Loucy (cell line): ENCODE measurements around the gene ITCH.

Experiments used
- H2AFZ ChIP-seq: fragments of 200-600 bp; sonication (generic); 2 replicates; pipeline ENCODE4 v1.6.0; 2016; ENCODE audit warnings: antibody characterized with exemption, mild to moderate bottlenecking, low read length, moderate library complexity
- H3F3A ChIP-seq: fragments of 200-600 bp; 2 replicates; pipeline ENCODE4 v1.6.0; 2016; ENCODE audit warnings: antibody characterized with exemption, low read depth, mild to moderate bottlenecking
- H3K27me3 ChIP-seq: fragments of 200-600 bp; sonication (generic); 2 replicates; pipeline ENCODE4 v1.6.1; 2014; ENCODE audit warnings: low read length, mild to moderate bottlenecking; ENCODE audit not compliant: insufficient read depth, poor library complexity, severe bottlenecking
- H3K36me3 ChIP-seq: fragments of 200-600 bp; sonication (generic); 2 replicates; pipeline ENCODE4 v1.6.1; 2016; ENCODE audit warnings: low read length; ENCODE audit not compliant: insufficient read depth
- H3K4me1 ChIP-seq: fragments of 200-600 bp; sonication (generic); 2 replicates; pipeline ENCODE4 v1.5.1; 2014; ENCODE audit warnings: low read length, mild to moderate bottlenecking; ENCODE audit not compliant: insufficient read depth, poor library complexity, severe bottlenecking
- H3K4me2 ChIP-seq: fragments of 200-600 bp; sonication (generic); 2 replicates; pipeline ENCODE4 v1.6.0; 2014; ENCODE audit warnings: antibody characterized with exemption, low read length, low read depth, mild to moderate bottlenecking; ENCODE audit not compliant: poor library complexity, severe bottlenecking
- H3K4me3 ChIP-seq: fragments of 200-600 bp; sonication (generic); 2 replicates; pipeline ENCODE4 v1.5.1; 2014; ENCODE audit warnings: low read length, mild to moderate bottlenecking, mixed read lengths; ENCODE audit not compliant: poor library complexity, severe bottlenecking
- H3K79me2 ChIP-seq: fragments of 200-600 bp; sonication (generic); 2 replicates; pipeline ENCODE4 v1.6.1; 2014; ENCODE audit warnings: low read length; ENCODE audit not compliant: insufficient read depth
- H3K9ac ChIP-seq: fragments of 200-600 bp; sonication (generic); 2 replicates; pipeline ENCODE4 v1.6.0; 2014; ENCODE audit warnings: mild to moderate bottlenecking, low read depth, low read length, moderate library complexity; ENCODE audit not compliant: poor library complexity, severe bottlenecking
- H3K9me2 ChIP-seq: fragments of 200-600 bp; sonication (generic); replicated peaks from 2 replicates; pipeline ENCODE4 v1.6.1; 2016; ENCODE audit warnings: low read depth, low read length, mixed read lengths
- H3K9me3 ChIP-seq: fragments of 200-600 bp; sonication (generic); 2 replicates; pipeline ENCODE4 v1.6.1; 2014; ENCODE audit warnings: mild to moderate bottlenecking, antibody characterized with exemption, low read length, low read depth; ENCODE audit not compliant: insufficient read depth
- H4K20me1 ChIP-seq: fragments of 200-600 bp; sonication (generic); 2 replicates; pipeline ENCODE4 v1.6.0; 2014; ENCODE audit warnings: antibody characterized with exemption, low read length, mild to moderate bottlenecking; ENCODE audit not compliant: insufficient read depth, poor library complexity, severe bottlenecking
- EZH2phosphoT487 ChIP-seq: fragments of 200-600 bp; IDR thresholded peaks from 2 replicates; pipeline ENCODE4 v1.6.1; 2018; ENCODE audit warnings: antibody characterized with exemption, mild to moderate bottlenecking, moderate library complexity, borderline replicate concordance
- TF ChIP-seq, protein P1 (sequence below): fragments of 200-600 bp; sonication (generic); conservative IDR thresholded peaks from 2 replicates; pipeline ENCODE4 v1.5.1; 2014; ENCODE audit warnings: mild to moderate bottlenecking, antibody characterized with exemption, low read length

ITCH gene

DNA sequence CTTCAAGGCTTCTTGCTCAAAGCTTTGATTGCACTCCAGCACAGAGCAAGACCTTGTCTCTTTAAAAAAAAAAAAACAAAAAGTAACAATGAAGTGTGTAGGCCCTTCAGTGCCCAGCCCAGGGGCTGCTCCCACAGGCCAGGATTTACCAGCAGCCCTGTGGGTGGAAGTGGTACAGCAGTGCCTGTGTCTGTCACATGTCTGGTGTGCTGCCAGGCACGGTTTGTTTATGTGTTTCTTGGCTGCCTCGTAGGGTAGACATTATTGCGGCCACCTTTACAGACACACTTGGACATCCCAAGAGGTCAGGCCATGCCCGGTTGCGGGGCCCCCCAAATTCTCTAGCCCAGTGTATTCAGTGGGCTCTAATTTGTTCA, 165.8 kb downstream of the ITCH start:
- H3K9ac ChIP-seq: no peak overlapping the region
- H3K4me1 ChIP-seq: peaks cover under 1% of the 10 kb centered on the region
- H3K4me2 ChIP-seq: no peak overlapping the region
- TF ChIP-seq EZH2phosphoT487: no peak
- TF ChIP-seq, protein P1, sequence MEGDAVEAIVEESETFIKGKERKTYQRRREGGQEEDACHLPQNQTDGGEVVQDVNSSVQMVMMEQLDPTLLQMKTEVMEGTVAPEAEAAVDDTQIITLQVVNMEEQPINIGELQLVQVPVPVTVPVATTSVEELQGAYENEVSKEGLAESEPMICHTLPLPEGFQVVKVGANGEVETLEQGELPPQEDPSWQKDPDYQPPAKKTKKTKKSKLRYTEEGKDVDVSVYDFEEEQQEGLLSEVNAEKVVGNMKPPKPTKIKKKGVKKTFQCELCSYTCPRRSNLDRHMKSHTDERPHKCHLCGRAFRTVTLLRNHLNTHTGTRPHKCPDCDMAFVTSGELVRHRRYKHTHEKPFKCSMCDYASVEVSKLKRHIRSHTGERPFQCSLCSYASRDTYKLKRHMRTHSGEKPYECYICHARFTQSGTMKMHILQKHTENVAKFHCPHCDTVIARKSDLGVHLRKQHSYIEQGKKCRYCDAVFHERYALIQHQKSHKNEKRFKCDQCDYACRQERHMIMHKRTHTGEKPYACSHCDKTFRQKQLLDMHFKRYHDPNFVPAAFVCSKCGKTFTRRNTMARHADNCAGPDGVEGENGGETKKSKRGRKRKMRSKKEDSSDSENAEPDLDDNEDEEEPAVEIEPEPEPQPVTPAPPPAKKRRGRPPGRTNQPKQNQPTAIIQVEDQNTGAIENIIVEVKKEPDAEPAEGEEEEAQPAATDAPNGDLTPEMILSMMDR: no peak
- H3F3A ChIP-seq: no peaks in the 10 kb centered on the region
- no peak overlapping the region for H2AFZ ChIP-seq
- H3K9me2 ChIP-seq: no peaks in the 10 kb centered on the region
- no peak overlapping the region for H3K4me3 ChIP-seq
- H3K27me3 ChIP-seq: no peaks in the 10 kb centered on the region
- H3K36me3 ChIP-seq: peaks cover 68% of the 10 kb centered on the region; the same call in 1 of the 2 replicates
- H3K79me2 ChIP-seq: peaks cover 40% of the 10 kb centered on the region
- H3K9me3 ChIP-seq: no peaks in the 10 kb centered on the region
- H4K20me1 ChIP-seq: peaks cover 11% of the 10 kb centered on the region

DNA sequence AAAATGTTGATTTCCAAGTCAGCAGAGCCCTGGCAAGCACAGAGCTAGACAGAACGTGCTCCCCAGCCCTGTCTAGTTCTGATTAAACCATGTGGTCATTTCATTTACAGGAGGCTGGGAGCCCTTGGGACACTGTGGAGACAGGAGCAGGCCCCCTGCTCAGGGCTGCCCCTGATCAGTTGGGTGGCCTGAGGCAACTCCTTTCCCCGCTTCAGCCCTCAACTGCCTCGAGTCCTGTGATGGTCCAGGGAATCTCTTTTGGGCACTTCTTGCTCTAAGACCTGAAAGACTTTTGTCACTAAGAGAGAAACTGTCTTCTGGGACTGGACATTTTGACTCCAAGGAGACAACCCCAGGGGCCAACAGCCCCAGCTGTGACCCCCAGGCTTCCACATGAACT, 166.7 kb downstream of the ITCH start:
- peaks cover 32% of the 10 kb centered on the region; the same call in 1 of the 2 replicates for H3K79me2 ChIP-seq
- H3K27me3 ChIP-seq: no peaks in the 10 kb centered on the region
- no peaks in the 10 kb centered on the region for H3K4me1 ChIP-seq
- no peak overlapping the region for H3K9ac ChIP-seq
- H3K9me3 ChIP-seq: no peaks in the 10 kb centered on the region
- no peak overlapping the region for H2AFZ ChIP-seq
- peaks cover 77% of the 10 kb centered on the region; the same call in 1 of the 2 replicates for H3K36me3 ChIP-seq
- no peak for TF ChIP-seq EZH2phosphoT487
- TF ChIP-seq, protein P1: no peak
- H3K4me3 ChIP-seq: no peak overlapping the region
- H3F3A ChIP-seq: no peaks in the 10 kb centered on the region
- H3K4me2 ChIP-seq: no peak overlapping the region
- H3K9me2 ChIP-seq: no peaks in the 10 kb centered on the region
- H4K20me1 ChIP-seq: peaks cover 8% of the 10 kb centered on the region

DNA sequence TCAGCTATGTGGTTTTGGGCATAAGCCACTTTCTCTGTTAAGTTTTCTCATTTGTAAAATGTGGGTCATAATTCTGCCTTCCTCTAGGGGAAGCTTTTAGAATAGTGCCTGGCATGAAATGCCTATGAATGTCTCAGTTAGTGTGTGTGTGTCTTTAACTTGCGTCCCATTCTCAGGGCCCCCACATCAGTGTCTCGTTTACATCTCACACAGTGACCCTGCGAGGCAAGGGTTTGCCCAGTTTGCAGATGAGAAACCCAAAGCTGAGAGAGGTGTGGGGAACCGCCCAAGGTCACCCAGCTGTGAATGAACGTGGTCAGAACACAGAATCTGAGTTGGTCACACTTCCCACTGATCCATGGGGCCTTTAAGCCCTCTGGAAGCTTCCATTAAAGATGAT, 167.3 kb downstream of the ITCH start:
- Histone ChIP-seq H3K9me3 (no peaks in the 10 kb centered on the region), H3K27me3 (no peaks in the 10 kb centered on the region), H3K9me2 (no peaks in the 10 kb centered on the region), H3K4me2 (no peak overlapping the region), H3K4me3 (no peak overlapping the region), H3K4me1 (no peaks in the 10 kb centered on the region), H3K79me2 (peaks cover 26% of the 10 kb centered on the region; the same call in 1 of the 2 replicates), H3K9ac (no peak overlapping the region), H4K20me1 (peaks cover 4% of the 10 kb centered on the region), H3F3A (no peaks in the 10 kb centered on the region), H2AFZ (no peak overlapping the region), H3K36me3 (peaks cover 83% of the 10 kb centered on the region; the same call in 1 of the 2 replicates)
- TF ChIP-seq, protein P1: no peak
- no peak for TF ChIP-seq EZH2phosphoT487
